Measurements from ENCODE around the gene HIGD1B. TPM values are rescaled to one million over a fixed set of nuclear protein-coding genes. Genes with fewer than 3 reads are reported as not detected.

The HIGD1B gene
- total RNA-seq, 4 donors from 2014 or later = not detected

- DNase-seq = no peak
- Histone ChIP-seq H3K9me3 (no peaks in the 10 kb centered on the region), H3K27ac (no peak overlapping the region), H3K4me1 (no peaks in the 10 kb centered on the region), H3K27me3 (no peaks in the 10 kb centered on the region), H3K36me3 (peaks cover 29 to 30% of the 10 kb centered on the region in 2 donors), H3K4me3 (replicated peaks in 1 of 3) (no peak overlapping the region)
- TF ChIP-seq POLR2A (IDR thresholded peaks at IDR 0.05) (no peak), CTCF (IDR thresholded peaks at IDR 0.05) (no peak)
- 58 to 64% methylated on average over 6 of the region's 6 CpGs for WGBS, 2 donors
- intact Hi-C loops (cut with DNase I) = no loop called here
Measured at GRCh38 chr17:44848257-44848795, 643 bp downstream of the HIGD1B start.

GRCh38 chr17:44848961-44849489, 1.3 kb downstream of the HIGD1B start:
- H3K36me3 ChIP-seq = peaks cover 36 to 37% of the 10 kb centered on the region in 2 donors
- H3K27ac ChIP-seq = no peak overlapping the region
- no peaks in the 10 kb centered on the region for H3K9me3 ChIP-seq
- no peak for DNase-seq
- H3K4me1 ChIP-seq = no peaks in the 10 kb centered on the region
- no peaks in the 10 kb centered on the region for H3K27me3 ChIP-seq
- no peak overlapping the region for H3K4me3 ChIP-seq (replicated peaks in 1 of 3)
- WGBS, 2 donors = 91 to 93% methylated on average over 11 to 12 of the region's 12 CpGs
- TF ChIP-seq CTCF (IDR thresholded peaks at IDR 0.05) (no peak), POLR2A (IDR thresholded peaks at IDR 0.05) (no peak)
- intact Hi-C loops (cut with DNase I) = no loop called here

- H3K36me3 ChIP-seq = peaks cover 46 to 47% of the 10 kb centered on the region in 2 donors
- WGBS, 2 donors = 87 to 91% methylated on average over 7 of the region's 7 CpGs
- H3K4me3 ChIP-seq (replicated peaks in 1 of 3) = no peak overlapping the region
- no peak overlapping the region for H3K27ac ChIP-seq
- intact Hi-C loops (cut with DNase I) = no loop called here
- no peaks in the 10 kb centered on the region for H3K9me3 ChIP-seq
- no peak for DNase-seq
- no peaks in the 10 kb centered on the region for H3K27me3 ChIP-seq
- TF ChIP-seq POLR2A (IDR thresholded peaks at IDR 0.05) = no peak
- TF ChIP-seq CTCF (IDR thresholded peaks at IDR 0.05) = no peak
- no peaks in the 10 kb centered on the region for H3K4me1 ChIP-seq
Measured at GRCh38 chr17:44850025-44850424, 2.3 kb downstream of the HIGD1B start.

- intact Hi-C loops (cut with DNase I) = no loop called here
- 88 to 91% methylated on average over 5 of the region's 5 CpGs for WGBS, 2 donors
- TF ChIP-seq POLR2A (IDR thresholded peaks at IDR 0.05) (no peak), CTCF (IDR thresholded peaks at IDR 0.05) (no peak)
- H3K36me3 ChIP-seq = peaks cover 47 to 53% of the 10 kb centered on the region in 2 donors
- no peaks in the 10 kb centered on the region for H3K9me3 ChIP-seq
- H3K27ac ChIP-seq = no peak overlapping the region
- no peak overlapping the region for H3K4me3 ChIP-seq (replicated peaks in 1 of 3)
- no peaks in the 10 kb centered on the region for H3K27me3 ChIP-seq
- DNase-seq = no peak
- H3K4me1 ChIP-seq = no peaks in the 10 kb centered on the region
Measured at GRCh38 chr17:44850612-44851011, 2.9 kb downstream of the HIGD1B start.

GRCh38 chr17:44854192-44854591, 6.5 kb downstream of the HIGD1B start:
- H3K36me3 ChIP-seq = peaks cover 80 to 84% of the 10 kb centered on the region in 2 donors
- intact Hi-C loops (cut with DNase I) = no loop called here
- 78 to 84% methylated on average over 5 of the region's 5 CpGs for WGBS, 2 donors

More at GRCh38 chr17:44854192-44854591, 6.5 kb downstream of the HIGD1B start:
- no peak overlapping the region for H3K27ac ChIP-seq
- H3K9me3 ChIP-seq = no peaks in the 10 kb centered on the region
- no peak overlapping the region for H3K4me3 ChIP-seq (replicated peaks in 1 of 3)
- TF ChIP-seq CTCF (IDR thresholded peaks at IDR 0.05) (no peak), POLR2A (IDR thresholded peaks at IDR 0.05) (no peak)
- H3K27me3 ChIP-seq = no peaks in the 10 kb centered on the region
- DNase-seq = no peak
- no peaks in the 10 kb centered on the region for H3K4me1 ChIP-seq
